Nephron progenitor cell (in vitro differentiated cells): ENCODE data around the gene SLC25A10.

ENCODE experiments used
- DNase-seq: peaks from one replicate; pipeline ENCODE4 v3.0.0; 2021
- H3K27ac Mint-ChIP-seq: 2 replicates; pipeline ENCODE4 v1.8.0; 2021; ENCODE audit warnings: mild to moderate bottlenecking, moderate library complexity, mixed read lengths
- H3K27me3 Mint-ChIP-seq: 2 replicates; pipeline ENCODE4 v1.8.0; 2021; ENCODE audit warnings: mild to moderate bottlenecking, low read depth, mixed read lengths; ENCODE audit not compliant: poor library complexity
- H3K36me3 Mint-ChIP-seq: 2 replicates; pipeline ENCODE4 v1.8.0; 2021; ENCODE audit warnings: low read depth, mixed read lengths
- H3K4me1 Mint-ChIP-seq: 2 replicates; pipeline ENCODE4 v1.8.0; 2021; ENCODE audit warnings: mixed read lengths
- H3K4me3 Mint-ChIP-seq: 2 replicates; pipeline ENCODE4 v1.8.0; 2021; ENCODE audit warnings: mild to moderate bottlenecking, moderate library complexity, mixed read lengths
- H3K9me3 Mint-ChIP-seq: 2 replicates; pipeline ENCODE4 v1.8.0; 2021; ENCODE audit warnings: mild to moderate bottlenecking, moderate library complexity, mixed read lengths
- CTCF ChIP-seq: fragments of 200-600 bp; sonication (generic); IDR thresholded peaks from 2 replicates; pipeline ENCODE4 v1.5.0; 2021; ENCODE audit warnings: antibody characterized with exemption

The SLC25A10 gene

GRCh38 chr17:81702934-81703746 is 8.9 kb upstream of the SLC25A10 start, which contains the start of gene MRPL12:
MRPL12 (plus strand) TSS chr17:81703367; CDS start chr17:81703502, 135 bp downstream.
- H3K27me3 Mint-ChIP-seq = no peaks in the 10 kb centered on the region
- H3K4me3 Mint-ChIP-seq = peak within 1 kb of the TSS; percentile 97
- peak; percentile 93 for DNase-seq
- H3K4me1 Mint-ChIP-seq = peaks cover 27% of the 10 kb centered on the region
- H3K36me3 Mint-ChIP-seq = peaks cover 43% of the 10 kb centered on the region
- peak within 1 kb of the TSS; percentile 98 for H3K27ac Mint-ChIP-seq
- peaks cover 3% of the 10 kb centered on the region for H3K9me3 Mint-ChIP-seq
- TF ChIP-seq CTCF = no peak

GRCh38 chr17:81703747-81704654 is 8.1 kb upstream of the SLC25A10 start:
- H3K4me1 Mint-ChIP-seq = peaks cover 27% of the 10 kb centered on the region
- no peaks in the 10 kb centered on the region for H3K27me3 Mint-ChIP-seq
- H3K36me3 Mint-ChIP-seq = peaks cover 37% of the 10 kb centered on the region
- H3K9me3 Mint-ChIP-seq = no peaks in the 10 kb centered on the region
- H3K4me3 Mint-ChIP-seq = peak overlapping the region; percentile 81
- DNase-seq = no peak
- no peak overlapping the region for H3K27ac Mint-ChIP-seq
- no peak for TF ChIP-seq CTCF

- Mint-ChIP-seq H3K4me1 (peaks cover 35% of the 10 kb centered on the region), H3K9me3 (no peaks in the 10 kb centered on the region), H3K4me3 (peak overlapping the region; percentile 47), H3K27ac (peak overlapping the region; percentile 92), H3K36me3 (peaks cover 32% of the 10 kb centered on the region), H3K27me3 (peaks cover 12% of the 10 kb centered on the region)
- DNase-seq = no peak
- no peak for TF ChIP-seq CTCF
Measured at GRCh38 chr17:81705518-81706231, 6.4 kb upstream of the SLC25A10 start.

- Mint-ChIP-seq H3K9me3 (no peaks in the 10 kb centered on the region), H3K4me1 (peaks cover 36% of the 10 kb centered on the region), H3K27me3 (peaks cover 17% of the 10 kb centered on the region), H3K27ac (no peak overlapping the region), H3K36me3 (peaks cover 27% of the 10 kb centered on the region), H3K4me3 (no peak overlapping the region)
- DNase-seq = no peak
- no peak for TF ChIP-seq CTCF
Measured at GRCh38 chr17:81706232-81706611, 5.9 kb upstream of the SLC25A10 start.

- TF ChIP-seq CTCF = no peak
- Mint-ChIP-seq H3K36me3 (peaks cover 27% of the 10 kb centered on the region), H3K9me3 (no peaks in the 10 kb centered on the region), H3K27me3 (peaks cover 22% of the 10 kb centered on the region), H3K4me3 (no peak overlapping the region), H3K27ac (no peak overlapping the region), H3K4me1 (peaks cover 32% of the 10 kb centered on the region)
- DNase-seq = no peak
Measured at GRCh38 chr17:81706757-81707624, 5.1 kb upstream of the SLC25A10 start.
